H1 (cell line): ENCODE results near the gene PALD1. TPM values are rescaled to one million over a fixed set of nuclear protein-coding genes. Genes with fewer than 3 reads are reported as not detected.

ENCODE experiments used
- CTCF ChIA-PET: fragments of 300-600 bp; sonication (Branson Sonifier 250); formaldehyde crosslinking; loops from one replicate; lab custom pipeline; 2021; ENCODE audit not compliant: partially characterized antibody; lab: Charles Lee
- POLR2A ChIA-PET: fragments of 300-600 bp; sonication (Branson Sonifier 250); formaldehyde crosslinking; loops from one replicate; lab custom pipeline; 2021; ENCODE audit warnings: inconsistent platforms; ENCODE audit not compliant: partially characterized antibody; lab: Charles Lee
- DNase-seq, 2 experiments: peaks; one replicate each; pipeline versions ENCODE4 v3.0.0 to v3.0.0-alpha.2; 2010 to 2022; ENCODE audit warnings: low spot score in 2 of 2, low read depth in 1 of 2, mixed read lengths in 1 of 2
- FAIRE-seq: peaks from 2 replicates; lab custom pipeline; 2011; peaks lifted over from hg19 to GRCh38; lab: Jason Lieb, UNC
- H2AFZ ChIP-seq: 2 replicates; pipeline ENCODE4 v1.8.1; 2012; ENCODE audit warnings: low read length, inconsistent platforms
- H2AK5ac ChIP-seq: 2 replicates; pipeline ENCODE4 v1.6.1; 2013; ENCODE audit warnings: low read depth, low read length
- H2BK120ac ChIP-seq: replicated peaks from 2 replicates; pipeline ENCODE3; 2013; ENCODE audit warnings: low read depth, low read length, inconsistent platforms
- H2BK12ac ChIP-seq: 2 replicates; pipeline ENCODE4 v1.6.1; 2013; ENCODE audit warnings: low read depth, low read length
- H2BK15ac ChIP-seq: 2 replicates; pipeline ENCODE4 v1.6.1; 2013; ENCODE audit warnings: low read length
- H2BK20ac ChIP-seq: 2 replicates; pipeline ENCODE4 v1.6.1; 2013; ENCODE audit warnings: low read length
- H2BK5ac ChIP-seq: 2 replicates; pipeline ENCODE4 v1.6.1; 2013; ENCODE audit warnings: low read depth, low read length
- H3K14ac ChIP-seq: 2 replicates; pipeline ENCODE4 v1.6.1; 2013; ENCODE audit warnings: inconsistent platforms; ENCODE audit not compliant: insufficient read length
- H3K18ac ChIP-seq: 2 replicates; pipeline ENCODE4 v1.6.1; 2013; ENCODE audit warnings: low read length; ENCODE audit errors: extremely low read depth
- H3K23ac ChIP-seq: 2 replicates; pipeline ENCODE4 v1.6.1; 2013; ENCODE audit warnings: inconsistent platforms; ENCODE audit not compliant: insufficient read length
- H3K23me2 ChIP-seq: 2 replicates; pipeline ENCODE4 v1.6.1; 2013; ENCODE audit warnings: low read depth, low read length
- H3K27ac ChIP-seq: 2 replicates; pipeline ENCODE4 v1.6.1; 2011; ENCODE audit warnings: low read depth, low read length, inconsistent platforms
- H3K27me3 ChIP-seq, 4 experiments: replicated peaks in 1 of 4; 1 replicate in 1 of 4; 2 replicates in 3 of 4; pipeline versions ENCODE4 v1.6.1 to v1.8.1; 2011 to 2013; ENCODE audit warnings: low read length in 3 of 4, mild to moderate bottlenecking in 3 of 4, inconsistent platforms in 2 of 4, mixed read lengths in 2 of 4, moderate library complexity in 1 of 4; ENCODE audit not compliant: control insufficient read depth in 3 of 4, insufficient read depth in 3 of 4; ENCODE audit errors: extremely low read depth in 1 of 4
- H3K36me3 ChIP-seq, 4 experiments: 2 replicates each; pipeline versions ENCODE4 v1.6.1 to v1.8.1; 2011 to 2013; ENCODE audit warnings: mild to moderate bottlenecking in 4 of 4, low read length in 3 of 4, moderate library complexity in 2 of 4, control low read depth in 1 of 4, inconsistent platforms in 1 of 4; ENCODE audit not compliant: insufficient read depth in 4 of 4, control insufficient read depth in 2 of 4
- H3K4ac ChIP-seq: replicated peaks from 2 replicates; pipeline ENCODE3; 2013; ENCODE audit warnings: low read length, low read depth, mixed read lengths, inconsistent platforms; ENCODE audit not compliant: insufficient read length
- H3K4me1 ChIP-seq, 4 experiments: replicated peaks in 1 of 4; 1 replicate in 1 of 4; 2 replicates in 3 of 4; pipeline versions ENCODE4 v1.6.1 to v1.8.1; 2011 to 2013; ENCODE audit warnings: low read length in 3 of 4, inconsistent platforms in 2 of 4, mixed read lengths in 1 of 4; ENCODE audit not compliant: insufficient read depth in 4 of 4, control insufficient read depth in 3 of 4
- H3K4me2 ChIP-seq, 2 experiments: 2 replicates each; pipeline versions ENCODE4 v1.6.1 to v1.8.1; 2011 to 2013; ENCODE audit warnings: low read depth in 2 of 2, low read length in 2 of 2, control low read depth in 1 of 2, inconsistent platforms in 1 of 2, mild to moderate bottlenecking in 1 of 2; ENCODE audit not compliant: insufficient read depth in 1 of 2
- H3K4me3 ChIP-seq, 4 experiments: fragments of 200-600, 300-600 bp in 1 of 4; sonication (generic), shearing (Covaris generic), sonication (Bioruptor Twin) in 1 of 4; 2 replicates each; pipeline versions ENCODE4 v1.5.1 to v1.8.1; 2011 to 2016; ENCODE audit warnings: low read length in 4 of 4, low read depth in 3 of 4, control low read depth in 2 of 4, inconsistent platforms in 2 of 4, mild to moderate bottlenecking in 2 of 4, mixed read lengths in 1 of 4, moderate library complexity in 1 of 4; ENCODE audit not compliant: insufficient read depth in 2 of 4; ENCODE audit errors: extremely low read depth in 1 of 4
- H3K56ac ChIP-seq: replicated peaks from 2 replicates; pipeline ENCODE3; 2013; ENCODE audit warnings: low read depth, mild to moderate bottlenecking, mixed read lengths, low read length, inconsistent platforms; ENCODE audit not compliant: insufficient read length
- H3K79me1 ChIP-seq: 2 replicates; pipeline ENCODE4 v1.6.1; 2013; ENCODE audit warnings: low read depth, low read length, control low read depth
- H3K79me2 ChIP-seq, 2 experiments: 2 replicates each; pipeline versions ENCODE4 v1.6.1 to v1.8.1; 2012 to 2013; ENCODE audit warnings: low read length in 2 of 2, mild to moderate bottlenecking in 2 of 2, inconsistent platforms in 1 of 2; ENCODE audit not compliant: insufficient read depth in 2 of 2, control insufficient read depth in 1 of 2
- H3K9ac ChIP-seq, 4 experiments: replicated peaks in 1 of 4; 1 replicate in 1 of 4; 2 replicates in 3 of 4; pipeline versions ENCODE4 v1.6.1 to v1.8.1; 2011 to 2013; ENCODE audit warnings: low read depth in 3 of 4, low read length in 3 of 4, control low read depth in 2 of 4, mild to moderate bottlenecking in 2 of 4, moderate library complexity in 2 of 4, inconsistent platforms in 1 of 4; ENCODE audit errors: extremely low read depth in 1 of 4
- H3K9me3 ChIP-seq, 2 experiments: 2 replicates each; pipeline versions ENCODE4 v1.6.1 to v1.8.1; 2012 to 2013; ENCODE audit warnings: mild to moderate bottlenecking in 2 of 2, moderate library complexity in 2 of 2, control low read depth in 1 of 2, inconsistent platforms in 1 of 2, low read depth in 1 of 2, low read length in 1 of 2, mixed read lengths in 1 of 2; ENCODE audit not compliant: insufficient read depth in 2 of 2
- H4K20me1 ChIP-seq, 2 experiments: replicated peaks in 1 of 2; 2 replicates each; pipeline versions ENCODE3 to v1.8.1; 2011 to 2013; ENCODE audit warnings: inconsistent platforms in 2 of 2, low read length in 2 of 2, mild to moderate bottlenecking in 1 of 2; ENCODE audit not compliant: insufficient read depth in 2 of 2, control insufficient read depth in 1 of 2
- H4K5ac ChIP-seq: 2 replicates; pipeline ENCODE4 v1.6.1; 2013; ENCODE audit warnings: low read length, low read depth, mixed read lengths, inconsistent platforms; ENCODE audit not compliant: insufficient read length
- H4K8ac ChIP-seq: 2 replicates; pipeline ENCODE4 v1.8.0; 2013; ENCODE audit warnings: mild to moderate bottlenecking, moderate library complexity, low read length, inconsistent platforms; ENCODE audit not compliant: insufficient read depth; ENCODE audit errors: extremely low read depth
- H4K91ac ChIP-seq: replicated peaks from 2 replicates; pipeline ENCODE3; 2013; ENCODE audit warnings: low read length, mixed read lengths, inconsistent platforms; ENCODE audit not compliant: insufficient read length
- ATF3 ChIP-seq: IDR thresholded peaks from 2 replicates; pipeline ENCODE4 v1.6.1; 2011; ENCODE audit warnings: low read depth, mild to moderate bottlenecking, low read length; ENCODE audit not compliant: insufficient read depth
- BRCA1 ChIP-seq: IDR thresholded peaks from 2 replicates; pipeline ENCODE4 v1.6.1; 2012; ENCODE audit warnings: low read depth, low read length, improper control_type of control experiment
- E2F6 ChIP-seq: IDR thresholded peaks from 2 replicates; pipeline ENCODE4 v1.6.1; 2012; ENCODE audit warnings: inconsistent platforms
- TCF12 ChIP-seq: IDR thresholded peaks from 2 replicates; pipeline ENCODE4 v1.6.1; 2011; ENCODE audit warnings: low read depth, mild to moderate bottlenecking, low read length
- USF2 ChIP-seq: IDR thresholded peaks from 2 replicates; pipeline ENCODE4 v1.6.1; 2011; ENCODE audit warnings: low read length, improper control_type of control experiment
- WGBS, 2 experiments: shearing (Covaris generic) in 1 of 2; methylation state at CpG; one replicate each; pipeline versions ENCODE4 v1.1.6 to v1.1.7; 2013 to 2015; ENCODE audit warnings: low lambda C conversion rate in 2 of 2, mixed read lengths in 2 of 2, inconsistent platforms in 1 of 2, low coverage in 1 of 2, missing lambda C conversion rate in 1 of 2; ENCODE audit not compliant: insufficient replicate concordance in 2 of 2, insufficient coverage in 1 of 2, insufficient read length in 1 of 2; ENCODE audit errors: extremely low coverage in 1 of 2, missing lambda C conversion rate in 1 of 2; 5-methylcytosine and 5-hydroxymethylcytosine counted together
- polyA plus RNA-seq, 7 experiments: library from polyadenylated mRNA; depleted of rRNA in 3 of 7; stranded (reverse) in 5 of 7; unstranded in 2 of 7; fragments of >200 nt in 5 of 7; fragments of 200-250 nt in 2 of 7; gene quantifications; 1 replicate in 5 of 7; 2 replicates in 1 of 7; 4 replicates in 1 of 7; pipeline versions ENCODE4 v1.2.1 to v1.2.3, GENCODE V29; 2011 to 2013; ENCODE audit warnings: missing spikeins in 2 of 7, mixed read lengths in 2 of 7
- total RNA-seq: library from RNA; stranded (reverse); fragmentation: NEBNext Ultra II Directional; extraction: Animal tissue kit (Norgen Biotek cat#: 25700); gene quantifications from 2 replicates; pipeline ENCODE4 v1.2.1, GENCODE V29; 2021
- TF ChIP-seq, protein P1 (sequence below): IDR thresholded peaks from 2 replicates; pipeline ENCODE4 v1.6.1; 2012; ENCODE audit warnings: inconsistent platforms

The PALD1 gene
- total and polyA plus RNA-seq, 2 of the 8 experiments (the other 6 are each of a cell fraction or from before 2014, with no cell fraction given) = 13.3 to 32.8 TPM

- Histone ChIP-seq H3K27me3 (no peaks in the 10 kb centered on the region; a peak in 2 of 7 replicates), H2BK5ac (peak overlapping the region; percentile 72), H2AFZ (no peak overlapping the region), H3K14ac (no peak overlapping the region), H3K27ac (no peak overlapping the region), H4K5ac (no peak overlapping the region), H3K23ac (no peak overlapping the region), H2BK20ac (peak overlapping the region; percentile 82), H3K9me3 (no peaks in the 10 kb centered on the region), H4K8ac (0 out of 2 replicates have a peak overlapping the region, but pooled peaks have one; percentile 9), H3K79me2 (no peaks in the 10 kb centered on the region), H3K4ac (no peak overlapping the region), H3K23me2 (no peaks in the 10 kb centered on the region; the same call in 1 of the 2 replicates), H4K20me1 (peaks cover 0 to 1% of the 10 kb centered on the region in 2 experiments), H2AK5ac (no peak overlapping the region), H2BK12ac (peak overlapping the region; percentile 60; the same call in 1 of the 2 replicates), H3K56ac (no peak overlapping the region), H3K18ac (0 out of 2 replicates have a peak overlapping the region, but pooled peaks have one; percentile 15), H3K4me1 (peaks cover 0 to 26% (median 19%) of the 10 kb centered on the region in 4 experiments; a peak in 6 of 7 replicates), H3K4me3 (no peak overlapping the region), H3K9ac (no peak overlapping the region), H4K91ac (no peak overlapping the region), H3K79me1 (peaks cover 8% of the 10 kb centered on the region; the same call in 1 of the 2 replicates), H2BK120ac (no peak overlapping the region), H3K4me2 (peak overlapping the region; percentile 20 to 38; a peak in 2 of 4 replicates), H2BK15ac (0 out of 2 replicates have a peak overlapping the region, but pooled peaks have one; percentile 75), H3K36me3 (no peaks in the 10 kb centered on the region)
- 48% methylated on average over 14 of the region's 14 CpGs; no CpG with 5 or more reads in 1 of the 2 experiments for WGBS, 2 experiments
- DNase-seq (peak in 1 of 2 experiments; percentile 60), FAIRE-seq (no peak)
- POLR2A ChIA-PET = interaction anchor here (0.7 to 1.9 kb wide), 5 partner anchors 12 to 97 kb away, joined by 3 to 5 read pairs (median 5); partner anchors contain the start of gene PALD1
- CTCF ChIA-PET = interaction anchor here (0.6 to 4.5 kb wide), 13 partner anchors 10 to 308 kb away, joined by 3 to 23 read pairs (median 4); no protein-coding TSS in a partner anchor
- no peak for TF ChIP-seq E2F6
- TF ChIP-seq, protein P1, sequence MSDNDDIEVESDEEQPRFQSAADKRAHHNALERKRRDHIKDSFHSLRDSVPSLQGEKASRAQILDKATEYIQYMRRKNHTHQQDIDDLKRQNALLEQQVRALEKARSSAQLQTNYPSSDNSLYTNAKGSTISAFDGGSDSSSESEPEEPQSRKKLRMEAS = peak; percentile 52; the same call in 1 of the 2 replicates
- 0 out of 2 replicates have a peak, but pooled peaks have one; percentile 85 for TF ChIP-seq TCF12
- TF ChIP-seq ATF3 = no peak
- TF ChIP-seq USF2 = peak; percentile 39; the same call in 1 of the 2 replicates
- no peak for TF ChIP-seq BRCA1
These were observed 30.6 kb downstream of the PALD1 start for GRCh38 chr10:70508912-70509756.
